Peyer's patch (tissue), 4 donors: ENCODE data around the gene EIF4A3.

Experiments used
- CTCF ChIP-seq, 6 experiments: fragments of 450-650 bp in 4 of 6; fragments of 200-600 bp in 2 of 6; sonication (generic) in 1 of 6; IDR thresholded peaks; one replicate each; pipeline ENCODE4 v1.5.1; 2017 to 2019; ENCODE audit warnings: antibody characterized with exemption in 6 of 6, mild to moderate bottlenecking in 3 of 6, moderate library complexity in 1 of 6
- POLR2A ChIP-seq, 2 donors: fragments of 450-650 bp; IDR thresholded peaks; one replicate each; pipeline ENCODE4 v1.5.1; 2017; ENCODE audit warnings: antibody characterized with exemption in 2 of 2, mild to moderate bottlenecking in 2 of 2, moderate library complexity in 2 of 2

- TF ChIP-seq CTCF (IDR thresholded peaks at IDR 0.05) (no peak), POLR2A (IDR thresholded peaks at IDR 0.05) (no peak)
Observed at GRCh38 chr17:80095844-80096475, 51.0 kb downstream of the EIF4A3 start.
